Keratinocyte (primary cell): ENCODE measurements around the gene PAPPA2. TPM values are rescaled to one million over a fixed set of nuclear protein-coding genes. Genes with fewer than 3 reads are reported as not detected.

Experiments
- DNase-seq: peaks from one replicate; pipeline ENCODE4 v3.0.0-alpha.2; 2011; ENCODE audit warnings: low read depth, missing footprints, low spot score
- FAIRE-seq: peaks from 2 replicates; lab custom pipeline; 2011; peaks lifted over from hg19 to GRCh38; lab: Jason Lieb, UNC
- H2AFZ ChIP-seq: 2 replicates; pipeline ENCODE4 v1.6.0; 2012; ENCODE audit warnings: low read length, control low read depth, inconsistent platforms; ENCODE audit not compliant: control insufficient read depth
- H3K27ac ChIP-seq: 2 replicates; pipeline ENCODE4 v1.5.1; 2011; ENCODE audit warnings: low read length; ENCODE audit not compliant: control insufficient read depth, insufficient read depth
- H3K27me3 ChIP-seq: 3 replicates; pipeline ENCODE4 v1.6.0; 2011; ENCODE audit warnings: low read length; ENCODE audit not compliant: control insufficient read depth, insufficient read depth; ENCODE audit errors: extremely low read depth
- H3K36me3 ChIP-seq, 2 experiments: 2 replicates in 1 of 2; 3 replicates in 1 of 2; pipeline ENCODE4 v1.5.1; 2011; ENCODE audit warnings: low read length in 2 of 2, mild to moderate bottlenecking in 1 of 2; ENCODE audit not compliant: control insufficient read depth in 2 of 2, insufficient read depth in 2 of 2; ENCODE audit errors: extremely low read depth in 1 of 2
- H3K4me1 ChIP-seq: 3 replicates; pipeline ENCODE4 v1.5.1; 2011; ENCODE audit warnings: low read length; ENCODE audit not compliant: control insufficient read depth, insufficient read depth; ENCODE audit errors: extremely low read depth
- H3K4me2 ChIP-seq: 3 replicates; pipeline ENCODE4 v1.6.0; 2011; ENCODE audit warnings: low read depth, low read length; ENCODE audit not compliant: control insufficient read depth, insufficient read depth; ENCODE audit errors: extremely low read depth
- H3K4me3 ChIP-seq, 3 experiments: fragments of 200-600 bp in 1 of 3; sonication (generic) in 1 of 3; 2 replicates in 2 of 3; 3 replicates in 1 of 3; pipeline ENCODE4 v1.5.1; 2011 to 2016; ENCODE audit warnings: low read length in 3 of 3, mild to moderate bottlenecking in 3 of 3, control low read depth in 2 of 3, inconsistent platforms in 1 of 3, low read depth in 1 of 3, mixed read lengths in 1 of 3, mixed run types in 1 of 3, moderate library complexity in 1 of 3; ENCODE audit not compliant: control insufficient read depth in 2 of 3, insufficient read depth in 2 of 3; ENCODE audit errors: extremely low read depth in 1 of 3
- H3K79me2 ChIP-seq: 2 replicates; pipeline ENCODE4 v1.6.0; 2012; ENCODE audit warnings: low read length; ENCODE audit not compliant: control insufficient read depth, insufficient read depth
- H3K9ac ChIP-seq: 3 replicates; pipeline ENCODE4 v1.6.0; 2011; ENCODE audit warnings: low read length; ENCODE audit not compliant: control insufficient read depth, insufficient read depth; ENCODE audit errors: extremely low read depth
- H3K9me1 ChIP-seq: 3 replicates; pipeline ENCODE4 v1.6.0; 2011; ENCODE audit warnings: low read length; ENCODE audit not compliant: control insufficient read depth, insufficient read depth; ENCODE audit errors: extremely low read depth
- H3K9me3 ChIP-seq: 2 replicates; pipeline ENCODE4 v1.5.1; 2012; ENCODE audit warnings: low read depth, low read length; ENCODE audit not compliant: control insufficient read depth
- H4K20me1 ChIP-seq: 3 replicates; pipeline ENCODE4 v1.6.0; 2011; ENCODE audit warnings: low read length; ENCODE audit not compliant: control insufficient read depth, insufficient read depth; ENCODE audit errors: extremely low read depth
- CTCF ChIP-seq, 3 experiments: IDR thresholded peaks in 1 of 3; conservative IDR thresholded peaks in 1 of 3; optimal IDR thresholded peaks in 1 of 3; 2 replicates in 2 of 3; 3 replicates in 1 of 3; pipeline versions ENCODE3 to v1.5.1; 2011; ENCODE audit warnings: low read length in 3 of 3, mild to moderate bottlenecking in 3 of 3, moderate library complexity in 2 of 3, control low read depth in 1 of 3, inconsistent platforms in 1 of 3; ENCODE audit not compliant: insufficient read depth in 2 of 3; ENCODE audit errors: extremely low read depth in 1 of 3
- EZH2 ChIP-seq: IDR thresholded peaks from one replicate; pipeline ENCODE4 v1.6.1; 2012; ENCODE audit warnings: inconsistent platforms, mild to moderate bottlenecking, low read length, moderate library complexity
- dilution Hi-C: fragments of 300-500 bp; cut with MboI; formaldehyde crosslinking; loops from one replicate; pipeline ENCODE4 v1.7.0; 2020; ENCODE audit warnings: low sequenced_read_pairs; ENCODE audit not compliant: extremely low pct_ligation_motif_present
- polyA plus RNA-seq, 5 experiments: library from polyadenylated mRNA; depleted of rRNA in 3 of 5; stranded (reverse) in 3 of 5; stranded (forward) in 1 of 5; unstranded in 1 of 5; fragments of >200 nt; gene quantifications; 1 replicate in 1 of 5; 2 replicates in 3 of 5; 3 replicates in 1 of 5; pipeline versions ENCODE4 v1.2.1 to v1.2.3, GENCODE V29; 2011 to 2012; ENCODE audit warnings: missing spikeins in 2 of 5, low read depth in 1 of 5, low replicate concordance in 1 of 5

PAPPA2 gene
- polyA plus RNA-seq, 1 donor (not counting 4 experiments of a cell fraction or from before 2014, with no cell fraction given), result 0.07 TPM

GRCh38 chr1:176794897-176795508, 332.0 kb downstream of the PAPPA2 start:
- Histone ChIP-seq H3K4me2 (no peak overlapping the region), H3K27ac (no peak overlapping the region), H3K4me1 (no peaks in the 10 kb centered on the region), H3K9ac (no peak overlapping the region), H4K20me1 (no peaks in the 10 kb centered on the region), H3K27me3 (no peaks in the 10 kb centered on the region), H2AFZ (no peak overlapping the region), H3K9me3 (no peaks in the 10 kb centered on the region), H3K9me1 (no peaks in the 10 kb centered on the region), H3K36me3 (no peaks in the 10 kb centered on the region), H3K79me2 (no peaks in the 10 kb centered on the region), H3K4me3 (no peak overlapping the region)
- no peak for FAIRE-seq
- DNase-seq, result no peak
- TF ChIP-seq EZH2, result no peak
- no peak for TF ChIP-seq CTCF (optimal IDR thresholded peaks at IDR 0.05 in 1 of 3, IDR thresholded peaks at IDR 0.05 in 1 of 3, conservative IDR thresholded peaks at IDR 0.05 in 1 of 3; ENCODE audit: extremely low read depth in 1 of 3, insufficient read depth in 2 of 3, low read length in 3 of 3)
- dilution Hi-C loops, result no loop called here

- Histone ChIP-seq H3K4me1 (no peaks in the 10 kb centered on the region), H3K9me1 (no peaks in the 10 kb centered on the region), H3K27ac (no peak overlapping the region), H4K20me1 (no peaks in the 10 kb centered on the region), H2AFZ (no peak overlapping the region), H3K36me3 (no peaks in the 10 kb centered on the region), H3K9me3 (no peaks in the 10 kb centered on the region), H3K9ac (no peak overlapping the region), H3K27me3 (no peaks in the 10 kb centered on the region), H3K4me2 (no peak overlapping the region), H3K79me2 (no peaks in the 10 kb centered on the region), H3K4me3 (no peak overlapping the region)
- dilution Hi-C loops, result no loop called here
- DNase-seq (no peak), FAIRE-seq (no peak)
- TF ChIP-seq CTCF (optimal IDR thresholded peaks at IDR 0.05 in 1 of 3, IDR thresholded peaks at IDR 0.05 in 1 of 3, conservative IDR thresholded peaks at IDR 0.05 in 1 of 3; ENCODE audit: extremely low read depth in 1 of 3, insufficient read depth in 2 of 3, low read length in 3 of 3) (no peak), EZH2 (no peak)
These were observed 333.0 kb downstream of the PAPPA2 start for GRCh38 chr1:176795929-176796328.
